ENCODE results near the gene BBOX1. TPM values are rescaled to one million over a fixed set of nuclear protein-coding genes. Genes with fewer than 3 reads are reported as not detected.

The BBOX1 gene
- total RNA-seq, 1 donor from 2014 or later: under 0.01 TPM

- H3K27me3 ChIP-seq (ENCODE audit: control insufficient read depth in 3 of 3, insufficient read depth in 3 of 3, low read length in 3 of 3): no peaks in the 10 kb centered on the region
- no peaks in the 10 kb centered on the region for H3K36me3 ChIP-seq (ENCODE audit: control insufficient read depth in 3 of 3, insufficient read depth in 3 of 3, low read length in 3 of 3)
- no peaks in the 10 kb centered on the region for H3K4me1 ChIP-seq (ENCODE audit: control insufficient read depth in 3 of 3, insufficient read depth in 3 of 3, low read length in 3 of 3)
- no peak overlapping the region for H3K27ac ChIP-seq (ENCODE audit: low read depth, low read length)
- H3K9me3 ChIP-seq (ENCODE audit: control insufficient read depth in 3 of 3, low read length in 3 of 3): no peaks in the 10 kb centered on the region
- no peak overlapping the region for H3K9ac ChIP-seq (ENCODE audit: low read depth in 1 of 3, low read length in 3 of 3)
- no peak overlapping the region for H3K4me3 ChIP-seq (ENCODE audit: low read length in 3 of 3)
Observed at GRCh38 chr11:27055065-27055682, 14.6 kb downstream of the BBOX1 start.

DNA sequence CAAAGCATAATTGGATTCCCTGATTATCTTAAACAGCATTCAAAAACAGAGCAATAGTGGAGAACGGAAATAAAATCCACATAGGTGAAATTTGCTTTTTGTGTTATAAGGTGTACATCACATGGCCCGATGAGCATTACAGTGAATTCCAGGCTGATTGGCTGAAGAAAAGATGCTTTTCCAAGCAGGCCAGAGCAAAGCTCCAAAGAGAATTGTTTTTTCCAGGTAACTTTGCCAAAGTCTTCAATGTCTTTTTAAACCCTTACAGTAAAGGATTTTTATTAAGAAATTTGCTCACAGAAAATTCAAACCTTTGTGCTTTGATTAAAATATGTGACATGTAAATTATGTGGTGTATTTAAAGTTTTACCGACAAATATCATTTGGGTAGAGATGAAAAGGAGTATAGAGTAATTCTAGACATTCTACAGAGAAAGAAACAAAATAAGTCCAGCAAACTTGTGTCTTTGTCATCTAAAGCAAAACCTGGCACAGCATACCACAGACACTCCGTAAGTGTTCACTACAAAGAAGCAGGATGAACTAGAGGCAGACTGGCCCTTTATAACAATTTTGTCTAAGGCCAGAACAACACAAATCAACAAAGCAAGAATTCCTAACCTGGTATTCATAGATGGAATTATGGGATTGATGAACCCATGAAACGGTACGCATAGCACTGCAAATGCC, 16.6 kb downstream of the BBOX1 start:
- no peaks in the 10 kb centered on the region for H3K9me3 ChIP-seq (ENCODE audit: control insufficient read depth in 3 of 3, low read length in 3 of 3)
- no peak overlapping the region for H3K9ac ChIP-seq (ENCODE audit: low read depth in 1 of 3, low read length in 3 of 3)
- no peaks in the 10 kb centered on the region for H3K27me3 ChIP-seq (ENCODE audit: control insufficient read depth in 3 of 3, insufficient read depth in 3 of 3, low read length in 3 of 3)
- H3K4me3 ChIP-seq (ENCODE audit: low read length in 3 of 3): no peak overlapping the region
- H3K36me3 ChIP-seq (ENCODE audit: control insufficient read depth in 3 of 3, insufficient read depth in 3 of 3, low read length in 3 of 3): no peaks in the 10 kb centered on the region
- H3K4me1 ChIP-seq (ENCODE audit: control insufficient read depth in 3 of 3, insufficient read depth in 3 of 3, low read length in 3 of 3): no peaks in the 10 kb centered on the region
- H3K27ac ChIP-seq (ENCODE audit: low read depth, low read length): no peak overlapping the region

DNA sequence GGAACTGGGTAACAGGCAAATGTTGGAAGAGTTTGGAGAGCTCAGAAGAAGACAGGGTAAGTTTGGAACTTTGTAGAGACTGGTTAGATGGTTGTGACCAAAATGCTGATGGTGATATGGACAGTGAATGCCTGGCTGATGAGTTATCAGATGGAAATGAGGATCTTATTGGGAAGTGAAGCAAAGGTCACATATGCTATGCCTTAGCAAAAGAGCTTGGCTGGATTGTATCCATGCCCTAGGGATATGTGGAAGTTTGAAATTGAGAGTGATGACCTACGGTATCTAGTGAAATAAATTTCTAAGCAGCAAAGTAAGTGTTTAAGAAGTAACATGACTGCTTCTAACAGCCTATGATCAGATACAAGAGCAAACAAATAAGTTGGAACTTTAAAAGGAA, 17.8 kb downstream of the BBOX1 start:
- no peak overlapping the region for H3K9ac ChIP-seq (ENCODE audit: low read depth in 1 of 3, low read length in 3 of 3)
- H3K4me1 ChIP-seq (ENCODE audit: control insufficient read depth in 3 of 3, insufficient read depth in 3 of 3, low read length in 3 of 3): no peaks in the 10 kb centered on the region
- no peak overlapping the region for H3K4me3 ChIP-seq (ENCODE audit: low read length in 3 of 3)
- H3K27me3 ChIP-seq (ENCODE audit: control insufficient read depth in 3 of 3, insufficient read depth in 3 of 3, low read length in 3 of 3): no peaks in the 10 kb centered on the region
- H3K36me3 ChIP-seq (ENCODE audit: control insufficient read depth in 3 of 3, insufficient read depth in 3 of 3, low read length in 3 of 3): no peaks in the 10 kb centered on the region
- H3K27ac ChIP-seq (ENCODE audit: low read depth, low read length): no peak overlapping the region
- no peaks in the 10 kb centered on the region for H3K9me3 ChIP-seq (ENCODE audit: control insufficient read depth in 3 of 3, low read length in 3 of 3)

- Histone ChIP-seq H3K9ac (ENCODE audit: low read depth in 1 of 3, low read length in 3 of 3) (no peak overlapping the region), H3K27ac (ENCODE audit: low read depth, low read length) (no peak overlapping the region), H3K4me1 (ENCODE audit: control insufficient read depth in 3 of 3, insufficient read depth in 3 of 3, low read length in 3 of 3) (no peaks in the 10 kb centered on the region), H3K4me3 (ENCODE audit: low read length in 3 of 3) (no peak overlapping the region), H3K27me3 (ENCODE audit: control insufficient read depth in 3 of 3, insufficient read depth in 3 of 3, low read length in 3 of 3) (no peaks in the 10 kb centered on the region), H3K36me3 (ENCODE audit: control insufficient read depth in 3 of 3, insufficient read depth in 3 of 3, low read length in 3 of 3) (no peaks in the 10 kb centered on the region), H3K9me3 (ENCODE audit: control insufficient read depth in 3 of 3, low read length in 3 of 3) (no peaks in the 10 kb centered on the region)
Observed at GRCh38 chr11:27059431-27059830, 18.8 kb downstream of the BBOX1 start.

- H3K36me3 ChIP-seq (ENCODE audit: control insufficient read depth in 3 of 3, insufficient read depth in 3 of 3, low read length in 3 of 3): no peaks in the 10 kb centered on the region
- H3K4me3 ChIP-seq (ENCODE audit: low read length in 3 of 3): no peak overlapping the region
- H3K27ac ChIP-seq (ENCODE audit: low read depth, low read length): no peak overlapping the region
- no peaks in the 10 kb centered on the region for H3K4me1 ChIP-seq (ENCODE audit: control insufficient read depth in 3 of 3, insufficient read depth in 3 of 3, low read length in 3 of 3)
- no peaks in the 10 kb centered on the region for H3K27me3 ChIP-seq (ENCODE audit: control insufficient read depth in 3 of 3, insufficient read depth in 3 of 3, low read length in 3 of 3)
- H3K9ac ChIP-seq (ENCODE audit: low read depth in 1 of 3, low read length in 3 of 3): no peak overlapping the region
- no peaks in the 10 kb centered on the region for H3K9me3 ChIP-seq (ENCODE audit: control insufficient read depth in 3 of 3, low read length in 3 of 3)
Observed at GRCh38 chr11:27060816-27061460, 20.3 kb downstream of the BBOX1 start.

- Histone ChIP-seq H3K4me1 (ENCODE audit: control insufficient read depth in 3 of 3, insufficient read depth in 3 of 3, low read length in 3 of 3) (no peaks in the 10 kb centered on the region), H3K9ac (ENCODE audit: low read depth in 1 of 3, low read length in 3 of 3) (no peak overlapping the region), H3K9me3 (ENCODE audit: control insufficient read depth in 3 of 3, low read length in 3 of 3) (no peaks in the 10 kb centered on the region), H3K36me3 (ENCODE audit: control insufficient read depth in 3 of 3, insufficient read depth in 3 of 3, low read length in 3 of 3) (no peaks in the 10 kb centered on the region), H3K27ac (ENCODE audit: low read depth, low read length) (no peak overlapping the region), H3K4me3 (ENCODE audit: low read length in 3 of 3) (no peak overlapping the region), H3K27me3 (ENCODE audit: control insufficient read depth in 3 of 3, insufficient read depth in 3 of 3, low read length in 3 of 3) (no peaks in the 10 kb centered on the region)
Observed at GRCh38 chr11:27061461-27061821, 20.8 kb downstream of the BBOX1 start.

GRCh38 chr11:27064086-27064485, 23.5 kb downstream of the BBOX1 start:
- Histone ChIP-seq H3K9ac (ENCODE audit: low read depth in 1 of 3, low read length in 3 of 3) (no peak overlapping the region), H3K4me1 (ENCODE audit: control insufficient read depth in 3 of 3, insufficient read depth in 3 of 3, low read length in 3 of 3) (no peaks in the 10 kb centered on the region), H3K27ac (ENCODE audit: low read depth, low read length) (no peak overlapping the region), H3K36me3 (ENCODE audit: control insufficient read depth in 3 of 3, insufficient read depth in 3 of 3, low read length in 3 of 3) (no peaks in the 10 kb centered on the region), H3K9me3 (ENCODE audit: control insufficient read depth in 3 of 3, low read length in 3 of 3) (no peaks in the 10 kb centered on the region), H3K27me3 (ENCODE audit: control insufficient read depth in 3 of 3, insufficient read depth in 3 of 3, low read length in 3 of 3) (no peaks in the 10 kb centered on the region), H3K4me3 (ENCODE audit: low read length in 3 of 3) (no peak overlapping the region)

- Histone ChIP-seq H3K9ac (ENCODE audit: low read depth in 1 of 3, low read length in 3 of 3) (no peak overlapping the region), H3K4me1 (ENCODE audit: control insufficient read depth in 3 of 3, insufficient read depth in 3 of 3, low read length in 3 of 3) (peaks cover 0 to 4% (median 0%) of the 10 kb centered on the region in 3 donors), H3K36me3 (ENCODE audit: control insufficient read depth in 3 of 3, insufficient read depth in 3 of 3, low read length in 3 of 3) (no peaks in the 10 kb centered on the region), H3K4me3 (ENCODE audit: low read length in 3 of 3) (no peak overlapping the region), H3K9me3 (ENCODE audit: control insufficient read depth in 3 of 3, low read length in 3 of 3) (no peaks in the 10 kb centered on the region), H3K27me3 (ENCODE audit: control insufficient read depth in 3 of 3, insufficient read depth in 3 of 3, low read length in 3 of 3) (no peaks in the 10 kb centered on the region), H3K27ac (ENCODE audit: low read depth, low read length) (no peak overlapping the region)
Observed at GRCh38 chr11:27075192-27075591, 34.6 kb downstream of the BBOX1 start.

DNA sequence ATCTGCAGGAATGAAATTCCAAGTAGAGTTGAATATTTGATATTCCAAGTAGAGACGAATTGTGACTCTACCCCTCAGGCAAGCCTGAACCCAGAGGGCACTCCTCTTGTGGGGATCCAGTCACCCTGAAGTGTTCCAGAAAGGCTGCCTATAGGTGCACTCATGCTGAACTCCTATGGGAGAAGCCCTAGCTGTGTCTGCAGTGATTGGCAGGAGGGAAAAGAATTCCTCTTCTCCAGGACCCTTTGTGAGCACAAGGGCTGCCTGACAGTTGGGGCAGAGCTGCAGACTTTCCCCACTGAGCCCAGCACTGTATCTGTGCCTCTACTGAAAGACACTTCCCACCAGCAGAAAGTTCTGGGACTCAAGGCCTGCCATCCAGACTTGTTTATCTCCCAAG, 35.0 kb downstream of the BBOX1 start:
- H3K4me3 ChIP-seq (ENCODE audit: low read length in 3 of 3): no peak overlapping the region
- no peaks in the 10 kb centered on the region for H3K9me3 ChIP-seq (ENCODE audit: control insufficient read depth in 3 of 3, low read length in 3 of 3)
- no peak overlapping the region for H3K9ac ChIP-seq (ENCODE audit: low read depth in 1 of 3, low read length in 3 of 3)
- no peaks in the 10 kb centered on the region for H3K36me3 ChIP-seq (ENCODE audit: control insufficient read depth in 3 of 3, insufficient read depth in 3 of 3, low read length in 3 of 3)
- H3K4me1 ChIP-seq (ENCODE audit: control insufficient read depth in 3 of 3, insufficient read depth in 3 of 3, low read length in 3 of 3): peaks cover 0 to 4% (median 0%) of the 10 kb centered on the region in 3 donors
- H3K27ac ChIP-seq (ENCODE audit: low read depth, low read length): no peak overlapping the region
- no peaks in the 10 kb centered on the region for H3K27me3 ChIP-seq (ENCODE audit: control insufficient read depth in 3 of 3, insufficient read depth in 3 of 3, low read length in 3 of 3)

GRCh38 chr11:27076121-27076589, 35.5 kb downstream of the BBOX1 start:
- Histone ChIP-seq H3K4me1 (ENCODE audit: control insufficient read depth in 3 of 3, insufficient read depth in 3 of 3, low read length in 3 of 3) (peaks cover 0 to 4% (median 0%) of the 10 kb centered on the region in 3 donors), H3K9me3 (ENCODE audit: control insufficient read depth in 3 of 3, low read length in 3 of 3) (no peaks in the 10 kb centered on the region), H3K4me3 (ENCODE audit: low read length in 3 of 3) (no peak overlapping the region), H3K9ac (ENCODE audit: low read depth in 1 of 3, low read length in 3 of 3) (no peak overlapping the region), H3K27me3 (ENCODE audit: control insufficient read depth in 3 of 3, insufficient read depth in 3 of 3, low read length in 3 of 3) (no peaks in the 10 kb centered on the region), H3K36me3 (ENCODE audit: control insufficient read depth in 3 of 3, insufficient read depth in 3 of 3, low read length in 3 of 3) (no peaks in the 10 kb centered on the region), H3K27ac (ENCODE audit: low read depth, low read length) (no peak overlapping the region)

Measured in skeletal muscle tissue (tissue), 4 donors.